NK-92 (cell line): ENCODE results near the gene PEA15.

Experiments used
- DNase-seq: peaks from one replicate; lab custom pipeline; 2025; ENCODE audit not compliant: unreplicated experiment; lab: John Stamatoyannopoulos, UW

PEA15 gene

DNA sequence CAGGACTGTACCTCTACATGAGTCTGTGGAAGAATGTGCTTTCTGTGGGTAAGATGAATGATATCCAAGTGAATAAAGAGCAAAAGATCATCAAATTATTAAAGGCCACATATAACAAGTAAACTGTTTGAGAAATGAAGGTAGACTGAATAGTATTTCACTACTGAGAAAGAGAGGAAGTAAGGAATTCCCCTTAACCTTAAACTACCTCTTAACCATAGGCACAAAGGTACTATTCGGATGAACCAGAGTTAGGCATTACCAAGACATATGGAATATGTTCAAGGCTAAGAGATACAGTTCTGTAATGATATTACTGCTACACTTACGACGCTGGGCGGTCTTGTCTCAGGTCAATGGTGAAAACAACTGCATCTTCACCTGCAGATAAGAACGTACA lies 31.6 kb downstream of the PEA15 start:
- no peak for DNase-seq

DNA sequence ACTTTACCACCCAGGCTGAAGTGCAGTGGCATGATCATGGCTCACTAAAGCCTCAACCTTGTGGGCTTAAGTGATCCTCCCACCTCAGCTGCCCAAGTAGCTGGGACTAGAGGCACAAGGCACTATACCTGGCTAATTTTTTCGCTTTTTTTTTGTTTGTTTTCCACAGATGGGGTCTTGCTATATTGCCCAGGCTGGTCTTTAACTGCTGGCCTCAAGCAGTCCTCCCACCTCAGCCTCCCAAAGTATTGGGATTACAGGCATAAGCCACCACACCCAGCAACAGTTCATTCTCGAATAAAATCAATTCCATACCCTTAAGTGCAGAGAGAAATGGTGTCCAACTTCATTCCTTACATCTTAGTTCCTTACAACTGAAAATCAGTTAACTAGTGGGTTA lies 32.4 kb downstream of the PEA15 start:
- no peak for DNase-seq

DNA sequence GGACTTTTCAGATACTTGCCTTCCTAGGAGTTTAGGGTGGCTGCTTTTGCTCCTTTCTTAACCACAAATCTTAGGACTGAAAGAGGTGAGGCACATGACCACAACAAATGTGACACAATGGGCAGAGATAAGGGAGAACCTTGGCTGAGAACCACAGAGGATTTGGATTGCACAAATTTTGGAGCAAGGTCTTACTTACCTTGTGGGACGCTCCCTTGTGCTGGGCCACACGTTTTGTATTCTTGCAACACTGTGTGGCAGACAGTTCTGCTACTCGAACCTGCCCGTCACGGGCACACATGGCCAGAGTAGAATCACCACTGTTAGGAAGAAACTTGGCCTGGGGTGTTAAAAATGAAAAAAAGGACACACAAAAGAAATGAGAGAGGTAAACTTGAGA lies 33.2 kb downstream of the PEA15 start:
- DNase-seq, result no peak

DNA sequence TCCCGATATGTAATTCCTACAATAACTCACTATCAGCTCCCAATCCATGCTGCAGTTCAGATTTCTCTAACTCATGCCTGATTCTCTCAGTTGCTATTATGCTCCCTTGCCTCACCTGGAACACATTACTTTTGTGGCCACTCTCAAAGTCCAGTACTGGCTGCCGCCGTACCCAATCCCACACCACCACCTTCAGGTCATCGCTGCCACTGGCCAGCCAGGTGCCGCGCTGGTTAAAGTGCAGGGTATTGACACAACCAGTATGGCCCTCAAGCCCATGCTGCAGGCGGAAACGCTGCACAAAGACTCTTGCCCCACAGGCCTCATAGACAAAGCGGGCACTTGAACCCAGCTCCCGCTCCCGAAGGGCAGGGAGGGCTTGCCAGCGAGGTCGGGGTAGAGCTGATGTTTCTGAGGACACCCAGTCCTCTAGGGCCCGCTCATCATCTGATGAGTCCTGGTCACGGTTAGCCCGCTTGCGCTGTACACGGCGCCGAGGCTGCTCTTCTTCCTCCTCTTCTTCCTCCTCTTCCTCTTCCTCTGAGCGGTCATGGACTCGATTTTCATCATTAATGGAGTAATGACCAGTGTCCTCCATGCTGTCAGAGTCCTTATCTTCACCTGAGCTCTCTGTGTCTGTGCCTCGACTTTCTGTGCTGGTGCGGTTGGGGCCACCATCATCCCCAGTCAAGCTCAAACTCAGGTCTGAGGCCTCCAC lies 34.6 kb downstream of the PEA15 start:
- DNase-seq, result no peak

DNA sequence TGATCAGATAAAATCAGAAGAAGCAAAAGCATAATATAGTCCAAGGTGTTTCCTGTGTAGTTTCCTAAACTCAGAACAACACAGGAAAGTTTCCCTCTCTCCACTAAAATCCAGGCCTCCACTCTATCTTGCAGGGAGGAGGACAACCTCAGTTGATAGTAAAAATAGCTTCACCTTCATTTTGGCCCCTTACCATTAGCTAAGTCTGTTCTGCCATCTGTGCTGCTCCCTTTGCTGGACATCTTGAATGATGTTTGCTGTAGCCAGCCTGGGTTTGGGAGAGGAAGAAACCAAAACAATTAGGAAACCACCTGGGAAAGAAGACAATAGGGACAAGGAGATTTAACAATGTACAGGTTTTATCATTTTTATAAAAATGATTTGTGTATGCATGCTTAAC lies 38.6 kb downstream of the PEA15 start:
- no peak for DNase-seq

DNA sequence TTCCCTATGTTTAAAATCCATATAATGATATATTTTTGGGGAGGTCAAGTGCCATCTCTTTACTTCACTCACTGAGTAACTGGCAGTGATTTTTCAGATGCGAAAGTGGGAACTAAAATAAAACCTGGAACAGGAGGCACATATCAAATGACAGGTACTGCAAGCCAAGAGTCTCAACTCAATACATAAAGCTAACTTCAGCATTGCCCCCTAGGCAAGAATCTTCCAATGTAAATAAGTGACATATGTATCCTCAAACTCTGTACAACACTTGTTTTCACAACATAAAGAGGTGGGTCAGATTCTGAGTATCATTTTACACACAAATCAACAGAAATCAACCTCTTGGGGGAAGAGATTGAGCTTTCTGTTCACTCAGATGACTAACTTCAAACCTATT lies 39.0 kb downstream of the PEA15 start:
- no peak for DNase-seq

DNA sequence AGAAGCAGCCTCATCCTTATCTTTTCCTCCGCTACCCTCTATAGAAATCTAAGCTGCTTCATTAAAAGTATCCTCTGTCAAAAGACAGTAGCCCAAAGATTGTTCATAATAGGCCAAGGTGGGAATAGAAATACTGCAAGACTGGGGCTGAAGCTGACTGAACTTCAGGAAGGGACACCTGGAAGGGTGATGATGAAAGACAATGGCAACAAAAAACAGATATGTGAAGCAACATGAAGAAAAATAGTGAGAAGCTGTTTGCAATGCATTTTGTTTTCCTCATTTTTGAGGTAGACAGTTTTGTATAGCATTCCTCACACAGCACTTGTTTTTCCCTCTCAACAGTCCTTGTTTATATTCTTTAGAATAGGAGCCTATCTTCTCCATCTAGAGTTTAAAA lies 40.2 kb downstream of the PEA15 start:
- DNase-seq, result no peak

DNA sequence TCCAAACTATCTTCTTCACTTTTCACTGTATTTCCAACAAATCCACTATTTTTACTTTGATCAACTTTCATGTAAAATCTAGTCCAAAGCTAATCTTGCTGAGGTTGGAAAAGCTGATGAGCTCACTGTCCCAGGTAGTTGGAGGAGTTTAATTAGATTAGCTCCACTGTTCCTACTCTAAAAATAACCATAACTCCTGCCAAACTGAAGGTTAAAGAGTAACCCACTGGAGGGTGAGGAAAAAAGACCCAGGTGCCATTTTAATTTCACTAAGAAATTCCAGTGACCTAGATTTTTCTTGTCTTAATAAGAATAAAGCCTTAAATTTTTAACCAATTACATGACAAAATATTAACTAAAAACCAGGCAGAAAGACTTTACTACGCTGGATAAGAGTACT lies 41.9 kb downstream of the PEA15 start:
- DNase-seq, result no peak

DNA sequence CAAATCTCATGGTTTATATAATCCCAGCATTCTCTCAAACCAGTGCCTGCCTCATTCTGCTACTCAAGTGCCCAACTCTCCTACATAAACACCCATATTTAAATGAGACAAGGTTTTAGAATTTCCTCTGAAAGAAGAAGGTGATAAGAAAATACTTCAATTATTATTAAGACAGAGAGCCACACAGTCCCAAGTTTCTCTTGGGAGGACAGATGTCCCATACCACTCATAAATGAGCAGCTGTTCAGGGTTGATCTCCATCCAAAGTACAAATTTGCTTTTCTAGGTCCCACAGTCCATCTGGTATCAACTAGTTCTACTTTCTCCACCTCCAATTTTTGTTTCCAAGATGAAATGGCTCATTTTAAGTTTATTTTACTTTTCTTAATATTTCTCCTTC lies 45.8 kb downstream of the PEA15 start:
- DNase-seq, result no peak

DNA sequence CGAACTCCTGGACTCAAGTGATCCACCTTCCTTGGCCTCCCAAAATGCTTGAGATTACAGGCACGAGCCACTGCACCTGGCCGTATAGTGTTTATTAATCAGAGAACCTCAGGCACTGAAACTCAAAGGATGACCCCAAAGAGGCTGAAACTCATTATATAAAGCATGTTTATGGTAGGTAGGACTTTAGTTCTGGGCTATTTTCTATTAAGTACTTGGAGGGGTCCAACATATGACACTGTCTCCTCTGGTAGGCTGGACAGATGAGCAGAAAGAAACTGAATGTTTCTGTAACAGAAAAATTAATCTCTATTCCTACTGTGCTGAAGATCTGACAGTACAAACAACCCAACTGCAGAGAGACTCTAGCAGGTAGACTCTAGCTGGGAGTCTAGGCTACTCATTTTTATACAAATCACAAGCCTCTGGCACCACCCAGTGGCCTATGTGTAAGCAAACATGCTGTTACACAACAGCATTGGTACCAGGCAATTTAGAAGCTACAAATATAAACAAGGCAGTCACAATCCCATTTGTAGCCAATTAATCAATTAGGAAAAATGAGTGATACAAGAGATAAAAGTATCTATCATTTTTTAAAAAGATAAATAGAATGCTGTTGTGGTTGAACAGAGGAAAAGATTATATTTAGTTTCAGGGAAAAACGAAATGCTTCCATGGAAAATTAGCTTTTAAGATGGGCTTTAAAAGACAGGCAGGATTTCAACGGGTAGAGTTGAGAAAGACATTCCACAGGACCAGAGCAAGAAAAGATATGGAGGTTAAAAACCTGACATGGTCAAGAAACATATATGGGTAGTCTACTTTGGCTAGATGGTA lies 46.7 kb downstream of the PEA15 start:
- DNase-seq, result no peak

DNA sequence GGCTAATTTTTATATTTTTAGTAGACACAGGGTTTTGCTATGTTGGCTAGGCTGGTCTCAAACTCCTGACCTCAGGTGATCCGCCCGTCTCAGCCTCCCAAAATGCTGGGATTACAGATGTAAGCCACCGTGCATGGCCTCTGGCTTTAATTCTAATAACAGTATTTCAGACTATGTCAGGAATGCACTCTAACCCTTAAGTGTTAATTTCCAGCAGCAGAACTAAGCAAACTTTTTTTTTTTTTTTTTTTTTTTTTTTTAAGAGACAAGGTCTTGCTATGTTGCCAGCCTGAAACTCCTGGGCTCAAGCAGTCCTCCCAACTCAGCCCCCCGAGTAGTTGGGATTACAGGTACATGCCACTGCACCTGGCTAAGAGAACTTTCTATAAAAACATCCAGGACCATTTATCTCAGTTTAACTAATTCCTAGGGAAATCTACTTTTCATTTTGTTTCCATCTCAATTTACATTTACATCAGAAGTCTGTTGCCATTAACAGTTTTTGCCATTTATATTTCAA lies 50.7 kb downstream of the PEA15 start:
- no peak for DNase-seq

DNA sequence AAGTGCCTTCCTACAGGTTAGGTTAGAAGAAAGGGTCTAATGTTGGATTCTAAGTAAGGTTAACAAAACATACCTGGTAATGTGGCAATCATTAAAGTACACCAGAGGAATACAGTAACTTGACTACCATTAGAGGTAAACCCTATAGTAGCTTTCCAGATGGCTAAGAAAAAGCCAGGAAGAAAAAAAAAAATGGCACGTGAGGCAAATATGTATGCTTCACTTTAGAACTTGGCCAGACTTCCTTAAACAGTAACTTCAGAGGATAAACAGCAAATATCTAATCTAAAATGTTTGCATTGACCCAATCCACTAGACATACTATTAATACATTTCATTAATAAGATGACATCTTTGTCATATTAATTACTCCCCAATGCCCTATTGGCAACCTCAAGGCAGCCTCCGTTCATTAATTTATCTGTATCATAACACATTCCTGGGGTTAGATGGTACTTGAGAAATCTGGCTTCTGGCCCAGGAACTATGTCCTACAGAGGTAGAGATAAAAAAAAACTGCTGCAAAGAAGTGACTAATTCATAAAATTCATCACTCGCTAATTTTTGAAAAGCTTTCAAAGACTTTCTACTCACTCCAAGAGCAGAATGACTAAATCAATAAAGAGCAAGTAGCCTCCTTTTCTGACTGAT lies 51.3 kb downstream of the PEA15 start:
- DNase-seq, result no peak

DNA sequence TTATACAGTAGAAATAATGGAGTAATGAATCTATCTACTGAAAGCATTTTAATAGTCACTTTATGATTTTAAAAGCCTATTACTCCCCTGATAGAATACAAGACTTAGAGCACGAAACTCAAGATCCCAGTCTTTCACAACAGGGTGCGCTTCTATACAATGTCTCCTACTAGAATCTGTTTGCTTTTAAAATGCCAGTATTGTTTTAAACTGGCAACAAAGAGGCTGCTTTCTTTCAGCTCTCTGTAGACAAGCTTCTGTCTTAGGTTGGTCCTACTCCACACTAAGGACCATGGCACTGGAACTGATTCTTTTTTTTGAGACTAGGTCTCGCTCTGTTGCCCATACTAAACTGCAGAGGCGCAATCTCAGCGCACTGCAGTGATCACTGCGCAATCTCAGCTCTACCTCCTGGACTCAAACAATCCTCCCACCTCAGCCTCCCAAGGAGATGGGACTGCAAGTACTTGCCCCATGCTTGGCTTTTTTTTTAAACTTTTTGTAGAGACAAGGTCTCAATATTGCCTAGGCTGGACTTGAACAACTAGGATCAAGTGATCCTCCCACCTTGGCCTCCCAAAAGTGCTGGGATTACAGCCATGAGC lies 52.3 kb downstream of the PEA15 start:
- no peak for DNase-seq

DNA sequence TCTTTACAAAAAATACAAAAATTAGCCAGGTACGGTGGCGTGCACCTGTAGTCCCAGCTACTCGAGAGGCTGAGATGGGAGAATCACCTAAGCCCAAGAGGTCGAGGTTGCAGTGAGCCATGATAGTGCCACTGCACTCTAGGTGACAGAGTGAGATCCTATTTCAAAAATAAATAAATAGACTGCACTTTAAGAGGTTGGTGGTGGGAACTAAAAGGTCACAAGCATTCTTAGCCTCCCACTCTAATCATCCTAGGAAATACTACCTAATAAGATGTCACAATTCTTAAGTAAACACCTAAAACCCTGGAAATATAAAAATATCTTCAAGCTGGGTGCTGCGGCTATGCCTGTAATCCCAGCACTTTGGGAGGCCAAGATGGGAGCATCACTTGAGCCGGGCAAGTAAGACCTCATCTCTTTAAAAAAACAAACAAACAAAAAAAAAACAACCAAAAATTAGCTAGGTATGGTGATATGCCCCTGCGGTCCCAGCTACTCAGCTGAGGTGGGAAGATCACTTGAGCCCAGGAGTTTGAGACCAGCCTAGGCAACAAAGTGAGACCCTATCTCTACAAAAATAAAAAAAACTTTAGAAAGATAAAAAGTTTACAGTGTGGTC lies 53.1 kb downstream of the PEA15 start:
- DNase-seq, result no peak

DNA sequence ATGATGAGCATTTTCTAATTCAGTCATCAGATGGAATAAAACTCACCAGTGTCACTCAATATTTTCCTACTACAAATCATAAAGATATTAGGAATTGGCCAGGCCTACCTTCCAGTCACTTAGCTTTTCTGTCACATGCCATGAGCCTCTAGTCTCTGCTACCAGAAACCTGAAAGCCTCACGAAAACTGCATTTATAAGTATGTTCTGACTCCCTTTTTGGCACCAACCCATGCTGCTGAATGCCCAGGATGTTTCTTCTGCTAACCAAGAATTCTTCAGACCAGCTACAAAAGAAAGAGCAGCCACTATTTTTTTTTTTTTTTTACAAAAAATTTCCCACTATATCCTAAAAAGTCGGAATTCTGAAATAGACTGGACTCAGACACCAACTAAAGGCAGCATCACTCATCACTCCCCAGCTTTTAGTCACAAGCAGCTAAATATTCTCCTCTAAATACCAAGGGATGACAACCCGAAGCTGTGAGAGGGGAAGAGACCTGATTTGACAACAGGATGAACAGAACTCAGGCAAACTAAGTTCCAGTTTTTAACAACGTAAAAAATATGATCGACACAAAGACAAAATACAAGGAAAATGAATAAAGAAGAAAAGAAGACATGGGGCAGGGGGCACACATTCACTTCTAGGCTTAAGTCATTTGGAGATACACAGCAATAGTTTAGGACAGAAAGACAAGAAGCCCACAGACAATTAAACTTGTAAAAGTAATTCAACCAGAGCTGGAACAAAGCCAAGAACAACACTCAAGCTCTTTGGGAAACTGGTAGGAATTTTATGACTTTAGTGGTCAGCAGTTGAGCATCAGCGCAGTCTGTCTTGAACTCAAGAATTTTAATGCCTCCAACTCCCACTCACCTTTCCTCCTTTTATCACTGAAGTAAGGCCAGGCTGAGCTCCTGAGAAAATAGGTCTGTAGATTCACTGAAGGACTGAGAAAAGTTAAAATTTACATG lies 55.5 kb downstream of the PEA15 start:
- DNase-seq, result no peak

DNA sequence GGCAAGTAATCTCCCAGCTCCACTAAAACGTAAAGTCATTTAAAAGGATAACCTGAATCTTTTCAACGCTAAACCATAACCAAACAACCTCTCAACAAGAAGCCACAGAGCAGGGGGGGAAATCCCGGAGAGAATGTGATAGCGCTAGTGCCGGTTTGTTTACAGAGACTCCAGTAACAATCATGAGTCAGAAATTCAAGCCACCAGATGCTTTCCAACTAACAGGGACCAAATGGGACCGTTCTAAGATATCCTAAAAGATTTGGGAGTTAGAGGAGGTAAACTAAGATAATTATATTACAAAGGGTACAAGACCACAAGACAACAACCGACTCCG lies 56.3 kb downstream of the PEA15 start:
- no peak for DNase-seq

DNA sequence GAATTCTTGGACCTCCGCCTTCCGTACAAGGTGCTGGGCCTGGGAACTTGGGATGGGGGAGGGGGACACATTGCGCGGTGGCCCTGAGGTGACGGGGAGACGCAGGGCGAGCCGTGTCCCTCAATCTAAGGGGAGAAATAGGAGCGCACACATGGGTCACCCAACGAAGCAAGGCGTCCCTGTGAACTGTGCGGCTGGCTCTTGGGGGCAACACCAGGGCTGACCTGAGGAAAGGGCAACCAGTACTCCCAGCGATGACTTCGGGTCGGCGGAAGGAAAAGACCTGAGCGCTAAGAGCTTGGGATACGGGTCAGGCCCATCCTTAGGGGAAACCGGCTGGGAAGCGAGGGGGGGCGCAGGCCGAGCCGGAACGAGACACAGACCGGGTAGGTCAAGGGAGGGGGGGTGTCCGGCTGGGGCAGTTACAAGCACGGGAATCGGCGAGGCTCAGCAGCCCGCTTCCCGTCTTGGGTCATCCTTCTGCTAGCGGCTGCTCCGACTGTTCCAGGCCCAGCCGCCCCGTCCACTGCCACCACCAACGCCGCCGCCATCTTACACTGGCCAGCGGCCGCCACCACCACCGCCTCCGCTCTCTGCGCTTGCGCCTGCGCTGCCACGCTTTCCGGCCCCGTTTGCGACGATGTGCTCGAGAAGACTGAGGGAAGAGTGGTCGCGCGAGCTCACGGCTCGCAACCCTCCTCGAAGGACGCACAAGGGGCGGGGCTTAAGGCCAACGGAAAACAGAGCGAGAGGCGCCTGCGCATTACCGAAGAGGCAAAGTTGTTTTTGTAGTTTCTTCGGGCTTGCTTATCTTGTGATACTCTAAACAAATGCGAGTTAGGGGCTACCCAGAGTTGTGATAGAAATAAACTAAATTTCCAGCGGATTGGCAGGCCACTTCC lies 57.0 kb downstream of the PEA15 start, which contains the start of gene DCAF8:
TSS of gene DCAF8 (minus strand) at position 657 of the 902 bp plus-strand sequence. CDS start 18,541 bp downstream, outside the sequence.
- DNase-seq, result peak; percentile 90

DNA sequence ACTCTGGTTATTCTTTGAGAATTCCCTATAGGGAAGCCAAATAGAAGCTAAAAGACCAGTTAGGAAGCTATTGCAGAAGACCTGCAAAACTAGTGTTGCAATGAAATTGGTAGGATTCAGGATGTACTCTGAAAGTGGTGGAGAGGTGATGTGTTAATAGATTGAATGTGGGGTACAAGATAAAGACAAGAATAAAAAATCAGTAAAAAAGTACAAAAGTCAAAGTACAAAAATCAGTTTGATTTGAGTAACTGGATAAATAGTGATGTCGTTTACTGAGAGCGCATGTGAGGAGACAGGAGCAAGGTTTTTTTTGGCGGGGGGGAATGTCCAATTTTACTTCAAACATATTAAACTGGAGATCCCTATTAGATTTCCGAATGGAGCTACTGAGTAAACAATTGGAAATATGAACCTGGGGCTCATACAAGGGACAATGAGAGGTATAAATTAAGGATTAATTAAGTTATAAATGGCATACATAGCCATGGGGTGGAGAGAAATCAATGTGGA lies 59.7 kb downstream of the PEA15 start:
- no peak for DNase-seq
